Measurements from ENCODE around the gene CCND3.
"Not testable (repeated sequence)": the region's sequence is repeated elsewhere in the genome, so short reads cannot be mapped to it uniquely, and the experiment has no call there.

CCND3 gene

DNA sequence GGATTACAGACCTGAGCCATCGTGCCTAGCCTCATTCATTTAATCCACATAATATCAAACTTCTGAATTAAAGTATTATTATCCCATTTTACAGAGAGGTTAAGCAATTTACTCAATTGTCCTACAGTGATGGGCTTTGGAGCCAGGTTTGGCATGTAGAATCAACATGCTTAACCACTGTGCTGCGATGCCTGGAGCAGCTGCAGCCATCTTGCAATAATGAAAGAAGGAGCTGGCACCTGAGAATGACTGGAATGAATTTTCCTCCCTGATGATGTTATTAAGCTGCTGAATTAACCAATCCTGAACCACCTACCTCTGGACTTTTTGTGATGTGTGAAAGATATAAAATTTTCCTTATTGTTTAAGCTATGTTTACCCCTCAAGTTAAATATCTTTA lies 13.1 kb upstream of the CCND3 start:
- no peak for DNase-seq (ENCODE audit: low read depth in 4 of 4, low spot score in 1 of 4)

DNA sequence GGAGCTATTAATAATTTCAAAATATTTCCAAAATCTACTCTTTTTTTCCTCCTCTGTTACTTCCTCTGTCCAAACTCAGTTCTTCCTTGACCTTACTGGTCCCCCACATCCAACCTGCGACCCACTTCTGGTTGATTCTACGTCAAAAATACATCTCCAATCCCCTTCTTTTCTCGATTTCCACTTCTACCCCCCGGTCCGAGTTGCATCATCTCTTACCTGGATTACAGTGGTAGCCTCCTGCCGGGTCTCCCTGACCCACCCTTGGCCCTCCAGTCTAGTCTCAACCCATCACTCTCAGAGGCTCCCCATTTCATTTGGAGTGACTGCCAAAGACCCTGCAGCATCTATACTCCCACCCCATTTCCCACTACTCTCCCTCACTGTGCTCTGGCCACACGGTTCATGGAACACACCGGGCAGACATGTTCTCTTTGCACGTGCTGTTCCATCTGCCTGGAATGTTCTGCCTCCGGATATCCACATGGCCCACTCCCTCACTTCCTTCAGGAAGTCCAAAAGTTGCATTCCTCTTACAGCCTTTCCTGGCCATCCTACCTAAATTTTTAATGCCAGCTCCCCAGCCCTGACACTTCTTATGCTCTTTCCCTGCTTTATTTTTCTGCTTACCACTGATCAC lies 6.1 kb upstream of the CCND3 start:
- DNase-seq (ENCODE audit: low read depth in 4 of 4, low spot score in 1 of 4) = no peak

DNA sequence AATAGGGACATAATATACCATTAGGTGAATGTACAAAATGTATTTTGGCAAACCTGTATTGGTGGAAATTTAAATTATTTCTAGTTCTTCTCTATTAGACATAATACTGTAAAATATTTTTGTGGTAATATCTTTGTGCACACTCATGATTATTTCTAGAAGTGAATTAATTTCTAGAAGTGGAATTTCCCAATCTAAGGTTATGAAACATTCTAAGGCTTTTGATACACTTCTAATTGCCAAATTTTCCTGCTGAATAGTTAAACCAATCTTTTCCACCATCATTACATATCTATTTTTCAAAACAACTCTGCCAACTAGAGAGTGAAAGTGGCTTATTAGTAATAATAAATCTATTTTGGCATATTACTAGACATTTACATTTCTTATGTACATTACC lies 1.8 kb upstream of the CCND3 start:
- DNase-seq (ENCODE audit: low read depth in 4 of 4, low spot score in 1 of 4) = no peak

DNA sequence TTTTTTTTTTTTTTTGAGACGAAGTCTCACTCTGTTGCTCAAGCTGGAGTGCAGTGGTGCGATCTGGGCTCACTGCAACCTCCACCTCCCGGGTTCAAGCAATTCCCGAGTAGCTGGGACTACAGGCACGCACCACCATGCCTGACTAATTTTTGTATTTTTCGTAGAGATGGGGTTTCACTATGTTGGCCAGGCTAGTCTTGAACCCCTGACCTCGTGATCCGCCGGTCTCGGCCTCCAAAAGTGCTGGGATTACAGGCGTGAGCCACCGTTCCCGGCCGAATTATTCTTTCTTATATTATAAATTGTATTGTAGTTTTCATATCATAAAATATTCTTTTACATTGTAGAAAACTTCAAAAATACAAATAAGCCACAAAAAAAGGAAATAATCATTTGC lies 1.3 kb upstream of the CCND3 start:
- DNase-seq (ENCODE audit: low read depth in 4 of 4, low spot score in 1 of 4) = not testable (repeated sequence)

DNA sequence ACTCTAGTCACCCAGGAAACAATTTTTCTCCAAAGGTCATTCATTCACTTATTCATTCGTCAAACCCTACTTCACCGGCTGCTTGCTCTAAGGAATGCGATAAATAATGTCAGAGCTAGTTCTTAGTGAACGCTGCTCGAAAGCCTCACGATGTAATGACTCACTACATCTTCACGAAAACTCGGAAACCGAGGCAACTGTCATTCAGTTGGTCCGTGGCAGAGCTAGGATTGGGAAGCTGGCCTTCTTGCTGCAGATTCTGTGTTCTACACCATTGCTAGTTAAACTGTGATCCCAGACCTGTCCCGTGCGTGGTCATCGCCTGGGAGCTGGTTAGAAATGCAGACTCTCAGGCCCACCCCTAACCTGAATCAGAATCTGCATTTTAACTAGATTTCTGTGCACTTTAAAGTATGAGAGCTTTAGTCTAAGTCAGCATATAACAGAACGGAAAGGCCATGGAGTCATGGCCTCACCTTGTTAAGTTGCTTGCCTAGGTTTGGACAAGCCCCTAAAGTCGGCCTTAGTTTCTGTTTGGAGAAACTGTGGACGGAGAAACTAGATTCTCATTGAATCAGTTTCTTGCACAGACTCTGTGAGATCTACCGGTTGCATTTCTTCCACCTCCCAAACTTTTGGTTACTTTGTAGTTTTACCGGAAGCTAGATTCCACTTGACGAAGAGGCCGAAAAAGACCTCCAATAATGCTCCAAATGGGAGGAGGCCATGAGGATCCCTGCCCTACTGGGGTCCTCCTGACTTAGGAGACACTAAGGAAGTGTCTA lies 651 bp upstream of the CCND3 start:
- no peak for DNase-seq (ENCODE audit: low read depth in 4 of 4, low spot score in 1 of 4)

DNA sequence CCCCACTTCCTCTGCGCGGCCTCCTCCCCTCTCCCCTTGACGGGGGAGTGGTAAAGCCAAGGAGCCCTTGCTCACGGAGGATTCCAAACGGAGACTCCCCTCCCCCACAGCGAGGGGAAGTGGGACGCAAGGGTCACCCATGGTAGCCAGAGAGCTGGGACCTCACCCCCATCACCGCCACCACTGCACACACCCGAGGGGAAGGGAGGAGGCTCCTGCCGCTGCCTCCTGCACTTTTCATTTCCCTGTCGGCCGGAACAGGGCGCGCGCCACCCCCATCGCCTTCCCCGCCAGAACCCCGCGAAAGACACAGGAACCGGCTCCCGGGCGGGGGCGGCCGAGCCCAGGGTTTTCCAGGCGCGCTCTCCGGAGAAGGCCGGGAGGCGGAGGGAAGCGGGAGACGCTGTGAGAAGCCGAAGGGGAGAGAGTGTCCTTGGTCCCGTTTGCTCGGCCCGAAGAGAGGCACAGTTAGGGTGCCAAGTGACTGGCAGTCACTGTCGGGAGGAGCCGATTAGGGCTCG lies 789 bp downstream of the CCND3 start:
- DNase-seq (ENCODE audit: low read depth in 4 of 4, low spot score in 1 of 4) = peak in 1 of 4 experiments; percentile 56

DNA sequence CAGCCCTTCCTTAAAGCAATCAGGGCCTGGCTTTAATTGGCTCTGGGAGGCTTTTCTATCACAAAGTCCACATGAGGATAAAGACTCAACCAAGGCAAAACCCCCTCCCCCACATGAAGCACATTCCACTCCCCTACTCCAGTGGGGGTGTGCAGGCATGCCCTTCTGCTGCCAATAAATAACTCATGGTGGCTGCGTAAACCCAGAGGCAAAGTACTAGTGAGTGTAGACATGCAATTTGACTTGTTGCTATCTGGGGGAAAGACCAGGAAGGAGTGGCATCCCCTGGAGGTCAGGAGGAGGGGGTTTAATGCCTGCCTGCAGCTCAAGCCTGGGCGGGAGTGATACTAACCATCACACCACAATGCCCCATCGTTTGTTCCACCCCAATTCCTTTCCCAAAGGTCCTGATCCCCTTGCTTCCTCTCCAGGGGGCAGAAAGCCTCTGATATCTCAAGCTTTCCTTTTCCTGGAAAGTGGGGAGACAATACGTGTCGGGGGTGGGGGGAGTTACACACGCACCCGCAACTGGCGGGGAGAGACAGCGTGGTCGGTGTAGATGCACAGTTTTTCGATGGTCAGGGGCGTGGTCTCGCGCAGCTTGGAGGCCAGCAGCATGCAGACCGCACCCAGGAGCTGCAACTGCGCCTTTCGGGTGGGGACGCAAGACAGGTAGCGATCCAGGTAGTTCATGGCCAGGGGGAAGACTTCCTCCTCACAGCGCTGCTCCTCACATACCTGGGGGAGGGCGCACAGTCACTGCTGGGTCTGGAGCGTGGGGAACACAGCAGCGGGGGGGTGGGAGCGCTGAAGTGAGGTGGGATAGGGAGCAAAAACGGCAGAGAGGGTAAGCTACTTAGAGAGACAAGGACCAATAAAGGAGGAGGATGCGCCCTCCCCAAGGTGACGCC lies 1.5 kb downstream of the CCND3 start:
- peak in 1 of 4 experiments; percentile 49 for DNase-seq (ENCODE audit: low read depth in 4 of 4, low spot score in 1 of 4)

DNA sequence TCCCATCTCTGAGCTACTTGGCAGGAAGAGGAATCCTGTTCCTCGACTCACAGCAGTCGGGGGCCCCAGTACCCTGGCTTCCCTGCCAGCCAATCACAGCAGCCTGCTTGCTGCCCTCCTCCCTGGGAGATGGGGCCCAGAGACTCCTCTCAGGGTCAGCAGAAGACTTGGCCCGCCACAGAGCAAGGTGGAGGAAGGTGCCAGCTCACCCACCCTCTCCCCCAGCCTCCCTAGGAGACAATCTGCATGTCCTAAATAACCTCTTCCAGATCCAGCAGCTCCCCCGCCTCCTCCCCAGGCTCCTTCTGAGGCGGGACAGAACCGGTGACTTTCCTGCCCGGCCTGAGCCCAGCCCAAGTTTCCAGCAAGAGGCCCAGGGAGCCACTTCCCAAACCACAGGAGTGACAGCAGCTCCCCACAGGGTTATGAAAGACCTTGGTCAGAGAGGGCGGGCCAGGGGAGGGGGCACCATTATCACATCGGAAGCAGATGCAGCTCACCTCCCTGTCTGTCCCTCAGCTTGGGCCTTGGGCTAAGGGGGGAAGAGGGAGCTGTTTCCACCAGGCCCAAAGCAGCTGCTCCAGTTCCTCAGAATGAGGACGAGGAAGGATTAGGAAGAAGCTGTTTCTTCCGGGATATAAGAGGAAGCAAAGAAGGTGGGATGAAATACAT lies 2.3 kb downstream of the CCND3 start:
- peak in 1 of 4 experiments; percentile 47 for DNase-seq (ENCODE audit: low read depth in 4 of 4, low spot score in 1 of 4)

DNA sequence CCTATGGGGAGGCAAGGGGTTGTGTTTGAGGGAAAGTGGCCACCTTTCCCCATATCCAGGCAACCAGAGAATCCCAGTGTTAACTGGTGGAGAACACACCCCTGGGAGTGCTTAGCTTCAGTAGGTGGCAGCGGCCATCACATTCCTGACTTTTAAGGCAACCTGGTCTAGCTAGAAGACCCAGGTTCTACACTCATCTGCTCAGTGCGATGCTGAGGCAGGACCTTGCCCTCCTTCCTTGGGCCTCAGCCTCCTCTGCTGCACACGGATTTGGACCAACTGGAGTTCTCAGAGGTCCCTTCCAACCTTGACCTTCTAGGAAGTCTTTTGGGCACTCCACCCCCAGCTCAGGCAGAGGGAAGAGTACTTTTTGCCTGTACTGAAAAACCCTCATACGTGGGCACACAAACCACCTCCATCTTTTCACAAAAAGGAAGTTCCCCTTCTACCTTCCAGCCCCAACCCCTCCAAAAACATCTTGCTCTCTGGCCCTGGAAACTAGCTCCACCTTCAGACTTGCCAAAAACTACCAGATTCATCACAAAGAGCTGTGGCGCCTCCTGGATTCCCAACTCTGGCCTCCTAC lies 2.9 kb downstream of the CCND3 start:
- DNase-seq (ENCODE audit: low read depth in 4 of 4, low spot score in 1 of 4) = no peak

DNA sequence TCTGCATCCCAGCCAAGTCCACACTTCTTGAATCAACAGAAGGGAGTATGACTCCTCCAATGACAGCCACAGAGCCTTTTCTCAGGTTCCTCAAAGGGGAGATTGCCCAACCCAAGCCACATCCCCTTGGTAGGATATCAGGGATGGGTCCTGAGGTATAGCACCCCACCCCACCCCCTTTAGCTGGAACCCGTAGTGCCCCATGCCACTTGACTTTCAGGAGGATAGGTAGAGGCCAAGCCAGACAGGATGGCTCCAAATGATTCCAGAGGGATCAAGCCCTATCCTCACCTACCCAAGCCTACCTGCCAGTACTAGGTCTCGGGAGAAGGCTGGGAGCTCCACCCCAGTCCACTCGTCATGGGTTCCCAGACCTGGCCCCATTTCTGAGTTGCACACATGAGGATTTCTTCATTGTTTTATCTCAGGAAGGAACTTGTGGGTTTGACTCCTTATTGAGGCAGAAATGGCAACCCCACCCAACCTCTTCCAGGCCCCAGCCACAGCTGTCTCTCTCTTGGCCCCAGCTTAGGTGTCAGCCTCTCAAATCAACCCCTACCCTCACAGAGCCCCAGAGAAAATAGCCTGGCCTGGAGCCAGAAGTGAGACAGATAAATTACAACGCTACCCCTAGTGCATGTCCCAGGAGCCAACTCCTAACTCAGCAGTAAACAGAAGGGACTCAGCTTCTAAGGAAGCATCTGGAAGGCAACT lies 3.6 kb downstream of the CCND3 start:
- DNase-seq (ENCODE audit: low read depth in 4 of 4, low spot score in 1 of 4) = no peak

DNA sequence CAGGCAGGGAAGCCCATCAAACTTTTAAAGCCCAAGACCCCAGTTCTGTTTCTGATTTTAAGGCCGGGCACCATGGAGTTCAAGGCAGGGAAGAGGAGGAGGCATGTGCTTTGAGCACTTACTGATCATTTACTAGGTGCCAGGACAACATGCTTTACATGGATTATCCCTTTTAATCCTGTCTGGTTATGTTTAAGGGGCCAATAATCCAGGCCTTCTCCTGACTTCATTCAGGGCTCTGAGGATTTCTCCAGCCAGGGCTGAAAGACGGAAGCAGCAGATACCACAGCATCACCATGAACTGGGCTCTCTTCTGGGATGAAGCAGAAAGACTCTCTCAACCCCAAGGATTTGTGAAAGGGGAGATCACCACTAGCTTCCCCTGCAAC lies 4.1 kb downstream of the CCND3 start:
- DNase-seq (ENCODE audit: low read depth in 4 of 4, low spot score in 1 of 4) = no peak

DNA sequence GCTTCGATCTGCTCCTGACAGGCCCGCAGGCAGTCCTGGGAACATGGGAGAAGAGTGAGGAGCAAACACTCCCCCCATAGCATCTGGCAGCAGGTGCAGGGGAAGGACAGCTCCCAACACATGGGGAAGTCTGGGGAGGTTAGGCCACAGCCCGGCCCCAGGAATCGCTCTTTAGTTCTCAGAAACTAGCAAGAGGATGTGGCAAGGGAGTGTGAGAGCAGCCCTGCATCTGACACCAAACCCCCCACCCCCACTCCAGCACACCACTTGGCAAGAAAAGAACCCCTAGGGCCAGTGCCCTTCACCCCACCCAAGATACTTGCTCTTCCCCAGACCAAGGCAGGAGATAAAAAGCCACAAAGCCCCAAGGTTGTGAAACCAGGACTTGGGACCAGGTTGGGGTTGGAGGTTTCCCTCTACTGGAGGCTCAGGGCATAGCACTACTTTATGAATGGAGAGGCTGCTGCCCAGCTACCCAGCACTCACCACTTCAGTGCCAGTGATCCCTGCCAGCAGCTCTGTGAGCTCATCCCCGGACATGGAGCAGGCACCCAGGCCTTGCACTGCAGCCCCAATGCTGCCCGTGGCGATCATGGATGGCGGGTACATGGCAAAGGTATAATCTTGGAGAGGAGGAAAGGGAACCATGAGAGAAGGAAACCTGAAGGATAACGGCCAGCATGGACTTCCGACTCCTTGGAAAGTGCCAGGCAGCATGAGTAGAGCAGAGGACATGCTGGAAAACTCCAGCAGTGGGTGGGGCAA lies 5.4 kb downstream of the CCND3 start:
- peak in 1 of 4 experiments; percentile 65 for DNase-seq (ENCODE audit: low read depth in 4 of 4, low spot score in 1 of 4)

DNA sequence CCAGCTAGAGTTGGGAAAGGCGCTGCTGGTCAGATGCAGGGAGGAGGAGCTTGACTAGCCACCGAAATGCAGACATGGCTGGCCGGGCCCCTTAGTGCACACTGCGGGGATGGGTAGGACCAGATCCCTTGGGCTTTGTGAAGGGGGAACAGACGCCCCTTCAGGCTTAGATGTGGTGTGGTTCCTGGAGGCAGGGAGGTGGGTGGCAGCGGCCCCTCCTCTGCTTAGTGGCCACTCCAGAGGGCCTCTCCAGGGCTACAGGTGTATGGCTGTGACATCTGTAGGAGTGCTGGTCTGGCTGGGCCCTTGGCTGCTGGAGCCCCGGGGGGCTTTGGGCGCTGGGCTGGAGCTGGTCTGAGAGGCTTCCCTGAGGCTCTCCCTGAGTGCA lies 5.9 kb downstream of the CCND3 start:
- DNase-seq (ENCODE audit: low read depth in 4 of 4, low spot score in 1 of 4) = no peak

DNA sequence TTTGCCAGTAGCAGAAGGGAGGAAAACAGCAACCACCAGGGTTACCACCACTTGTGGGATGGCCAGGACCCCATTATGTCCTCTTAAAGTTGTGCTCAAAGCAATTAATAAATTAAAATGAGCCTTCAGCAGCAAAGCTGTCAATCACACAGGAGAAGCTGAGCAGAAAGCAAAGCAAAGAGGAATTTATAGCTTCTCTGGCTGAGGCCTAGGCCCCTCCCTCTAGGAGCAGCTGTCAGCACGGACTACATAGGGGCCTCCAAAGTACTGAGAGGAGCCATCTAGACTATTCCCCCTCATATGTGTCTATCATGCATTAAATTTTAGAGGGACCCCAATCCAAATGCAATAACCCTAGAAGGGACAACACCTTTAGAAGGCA lies 6.4 kb downstream of the CCND3 start:
- no peak for DNase-seq (ENCODE audit: low read depth in 4 of 4, low spot score in 1 of 4)

DNA sequence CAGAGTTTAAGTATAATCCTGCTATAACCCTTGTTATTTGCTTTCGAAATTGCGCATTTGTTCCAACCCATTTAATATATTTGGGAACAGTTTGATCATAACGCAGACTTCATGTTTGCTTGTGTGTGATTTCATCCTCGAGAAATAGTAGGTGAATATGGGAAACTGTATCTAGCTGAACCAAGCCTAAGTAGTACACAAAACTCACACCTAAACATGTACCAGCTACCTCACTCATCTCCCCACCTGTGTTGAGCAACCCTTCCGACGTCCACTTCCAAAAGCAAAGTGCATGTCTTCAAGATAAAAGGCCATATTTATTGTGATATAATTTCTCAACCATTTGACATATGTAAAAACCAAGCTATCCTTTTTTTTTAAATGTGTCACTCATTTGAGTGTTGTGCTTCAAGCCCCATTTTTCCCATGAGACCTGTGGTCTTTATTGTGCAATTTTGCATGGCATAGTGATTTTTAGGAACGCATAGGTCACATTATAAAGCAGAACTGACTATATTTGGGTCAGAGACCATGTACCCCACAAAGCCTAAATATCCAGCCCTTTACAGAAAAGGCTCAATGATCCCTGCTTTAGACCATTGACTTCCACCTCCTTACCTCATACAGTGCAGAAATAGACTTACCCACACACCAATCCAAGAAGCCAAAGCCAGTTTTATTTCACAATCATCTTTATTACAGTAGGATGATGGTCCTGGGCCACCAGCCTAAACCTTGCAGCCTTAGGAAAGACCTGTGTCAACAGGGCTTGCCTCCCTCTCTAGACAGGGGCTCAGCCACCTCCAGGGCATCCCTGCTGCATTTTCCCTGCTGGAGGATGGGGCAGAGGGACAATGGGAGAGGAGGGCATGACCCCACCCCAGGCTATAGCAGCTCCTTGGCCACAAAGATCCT lies 7.1 kb downstream of the CCND3 start:
- DNase-seq (ENCODE audit: low read depth in 4 of 4, low spot score in 1 of 4) = no peak

DNA sequence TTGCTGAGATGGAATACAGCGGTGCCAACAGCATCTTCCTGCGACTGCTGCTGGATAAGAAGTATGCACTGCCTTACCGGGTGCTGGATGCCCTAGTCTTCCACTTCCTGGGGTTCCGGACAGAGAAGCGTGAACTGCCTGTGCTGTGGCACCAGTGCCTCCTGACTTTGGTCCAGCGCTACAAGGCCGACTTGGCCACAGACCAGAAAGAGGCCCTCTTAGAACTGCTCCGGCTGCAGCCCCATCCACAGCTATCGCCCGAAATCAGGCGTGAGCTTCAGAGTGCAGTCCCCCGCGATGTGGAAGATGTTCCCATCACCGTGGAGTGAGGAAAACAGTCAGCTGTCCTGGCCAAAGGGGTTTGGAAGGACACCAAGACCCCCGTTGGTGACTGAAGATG lies 9.2 kb downstream of the CCND3 start:
- no peak for DNase-seq (ENCODE audit: low read depth in 4 of 4, low spot score in 1 of 4)

DNA sequence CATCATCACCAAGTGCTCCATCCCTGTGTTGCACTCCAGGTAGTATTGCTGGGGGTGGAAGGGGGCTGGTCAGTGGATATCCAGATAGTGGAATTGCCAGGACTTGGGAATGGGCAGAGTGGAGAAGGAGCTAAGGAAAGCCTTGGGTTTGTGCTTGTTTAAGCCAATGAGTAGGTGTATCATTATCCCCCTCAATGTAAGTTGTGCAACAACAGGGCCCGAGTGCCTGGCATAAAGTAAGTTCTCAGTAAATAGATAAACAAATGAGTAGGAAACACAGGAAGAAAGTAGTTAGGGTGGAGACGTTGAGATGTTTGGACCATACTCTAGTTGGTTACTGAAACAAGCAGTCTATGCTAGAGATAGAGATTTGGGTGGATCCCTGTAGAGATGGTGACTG lies 9.8 kb downstream of the CCND3 start:
- no peak for DNase-seq (ENCODE audit: low read depth in 4 of 4, low spot score in 1 of 4)

DNA sequence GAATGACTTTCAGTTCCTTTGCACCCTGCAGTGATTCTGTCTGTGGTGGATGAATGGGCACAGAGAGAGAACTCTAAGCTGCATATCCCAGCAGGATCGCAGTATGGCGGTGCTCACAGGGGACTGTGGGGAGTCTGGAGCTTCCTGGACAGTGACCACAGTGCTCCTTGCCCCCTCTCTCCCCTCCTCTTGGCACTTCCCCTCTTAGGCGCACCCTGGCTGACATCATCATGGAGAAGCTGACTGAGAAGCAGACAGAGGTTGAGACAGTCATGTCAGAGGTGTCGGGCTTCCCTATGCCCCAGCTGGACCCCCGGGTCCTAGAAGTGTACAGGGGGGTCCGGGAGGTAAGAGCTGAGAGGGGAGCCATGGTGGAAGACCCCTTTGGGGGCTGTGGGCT lies 11.7 kb downstream of the CCND3 start:
- no peak for DNase-seq (ENCODE audit: low read depth in 4 of 4, low spot score in 1 of 4)

All from stimulated activated CD4-positive, alpha-beta T cell treated with anti-CD3 and anti-CD28 coated beads, Interleukin-1b, Interleukin-23, amount 100 ng/mL, for 24 hours (primary cell).